Activated T-helper 1 cell treated with anti-CD3 and anti-CD28 coated beads, Interleukin-2, amount 50 U/mL, for 16 hours (primary cell): Measurements from ENCODE around the gene TFG.

ENCODE experiments used
- DNase-seq, 2 donors: peaks; one replicate each; pipeline ENCODE4 v3.0.0-alpha.2; 2020; ENCODE audit warnings: low read depth in 1 of 2, low spot score in 1 of 2

The TFG gene

DNA sequence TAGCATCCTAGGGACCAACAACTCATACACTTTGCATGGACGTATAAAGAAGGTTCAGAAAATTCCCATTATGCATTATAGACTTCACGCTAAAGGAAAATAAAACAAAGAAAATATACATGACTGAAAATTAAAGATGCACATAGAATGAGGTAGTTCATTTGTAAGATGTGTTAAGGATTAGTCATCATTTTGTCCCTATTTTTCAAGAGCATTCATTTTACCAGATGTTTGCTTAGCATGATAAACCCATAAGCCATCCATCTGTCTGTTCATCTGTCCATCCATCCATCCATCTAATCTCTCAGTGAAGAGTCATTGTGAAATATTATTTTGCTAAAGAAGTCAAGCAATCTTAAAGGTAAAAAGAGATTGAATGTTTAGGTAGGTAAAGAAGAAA, 80.3 kb downstream of the TFG start:
- DNase-seq, result no peak

DNA sequence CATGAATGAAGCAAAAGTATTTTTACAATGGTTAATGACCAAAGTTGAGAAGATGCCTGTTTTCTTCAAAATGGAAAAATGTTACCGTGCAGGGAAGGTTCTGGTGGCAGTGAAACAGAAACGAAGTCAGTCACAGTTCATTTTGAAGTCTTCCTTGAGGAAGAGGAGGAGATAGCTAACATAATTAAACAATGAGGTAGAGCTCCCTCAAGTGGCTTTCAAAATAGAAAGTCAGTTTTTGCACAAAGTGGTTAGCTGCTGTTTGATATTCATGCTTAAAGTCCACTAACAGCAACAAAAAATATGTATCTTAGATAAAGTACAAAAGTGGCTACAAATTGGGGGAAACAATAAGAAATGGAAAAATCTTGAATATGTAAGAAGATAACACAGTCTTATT, 87.3 kb downstream of the TFG start:
- DNase-seq, result no peak

DNA sequence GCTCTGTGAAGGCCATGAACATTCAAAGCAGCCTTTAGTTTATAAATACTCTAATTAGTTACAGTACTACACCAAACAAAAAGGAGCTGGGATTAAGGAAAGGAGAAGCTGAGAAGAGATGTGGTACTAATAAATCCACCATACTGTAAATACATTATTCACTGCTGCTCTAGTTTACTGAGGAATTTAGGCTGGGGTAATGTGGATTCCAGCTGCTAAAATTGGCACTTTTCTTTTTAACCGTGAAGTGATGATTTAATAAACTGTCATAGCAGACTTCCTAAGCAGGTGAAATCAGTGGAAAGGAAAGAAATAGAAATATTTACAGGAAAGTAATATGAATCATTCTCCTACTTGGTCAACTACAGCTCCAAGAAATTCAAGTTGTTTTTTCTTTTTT, 88.7 kb downstream of the TFG start:
- DNase-seq, result no peak
